Stimulated activated naive CD8-positive, alpha-beta T cell treated with anti-CD3 and anti-CD28 coated beads, Interleukin-15, amount 100 ng/mL, for 72 hours (primary cell): Measurements from ENCODE around the gene ZNF655.
A peak's percentile ranks its signal among the peaks of the same experiment; 100 is the strongest.
"Not testable (repeated sequence)": the region's sequence is repeated elsewhere in the genome, so short reads cannot be mapped to it uniquely, and the experiment has no call there.

Experiments
- ATAC-seq: fragments of 150-1000 bp; cut with Tn5 transposase; 2 replicates; pipeline ENCODE4 v1.10.0; 2021; ENCODE audit warnings: mild to moderate bottlenecking, moderate library complexity
- DNase-seq, 2 donors: peaks; one replicate each; pipeline ENCODE4 v3.0.0; 2021 to 2022
- H3K27ac Mint-ChIP-seq, 2 donors: one replicate each; pipeline ENCODE4 v1.8.0; 2022; ENCODE audit warnings: mild to moderate bottlenecking in 2 of 2, mixed read lengths in 2 of 2, moderate library complexity in 2 of 2
- H3K27me3 Mint-ChIP-seq: one replicate; pipeline ENCODE4 v1.8.0; 2022; ENCODE audit warnings: mixed read lengths
- H3K4me1 Mint-ChIP-seq: one replicate; pipeline ENCODE4 v1.8.0; 2022; ENCODE audit warnings: mild to moderate bottlenecking, mixed read lengths
- H3K4me3 Mint-ChIP-seq, 2 donors: one replicate each; pipeline ENCODE4 v1.8.0; 2022; ENCODE audit warnings: mild to moderate bottlenecking in 2 of 2, mixed read lengths in 2 of 2, moderate library complexity in 1 of 2
- H3K9me3 Mint-ChIP-seq, 2 donors: one replicate each; pipeline ENCODE4 v1.8.0; 2022; ENCODE audit warnings: mixed read lengths in 2 of 2

ZNF655 gene

GRCh38 chr7:99579281-99579955 lies 21.0 kb downstream of the ZNF655 start:
- peak overlapping the region; percentile 81 to 93 for H3K27ac Mint-ChIP-seq
- ATAC-seq, result no peak

DNA sequence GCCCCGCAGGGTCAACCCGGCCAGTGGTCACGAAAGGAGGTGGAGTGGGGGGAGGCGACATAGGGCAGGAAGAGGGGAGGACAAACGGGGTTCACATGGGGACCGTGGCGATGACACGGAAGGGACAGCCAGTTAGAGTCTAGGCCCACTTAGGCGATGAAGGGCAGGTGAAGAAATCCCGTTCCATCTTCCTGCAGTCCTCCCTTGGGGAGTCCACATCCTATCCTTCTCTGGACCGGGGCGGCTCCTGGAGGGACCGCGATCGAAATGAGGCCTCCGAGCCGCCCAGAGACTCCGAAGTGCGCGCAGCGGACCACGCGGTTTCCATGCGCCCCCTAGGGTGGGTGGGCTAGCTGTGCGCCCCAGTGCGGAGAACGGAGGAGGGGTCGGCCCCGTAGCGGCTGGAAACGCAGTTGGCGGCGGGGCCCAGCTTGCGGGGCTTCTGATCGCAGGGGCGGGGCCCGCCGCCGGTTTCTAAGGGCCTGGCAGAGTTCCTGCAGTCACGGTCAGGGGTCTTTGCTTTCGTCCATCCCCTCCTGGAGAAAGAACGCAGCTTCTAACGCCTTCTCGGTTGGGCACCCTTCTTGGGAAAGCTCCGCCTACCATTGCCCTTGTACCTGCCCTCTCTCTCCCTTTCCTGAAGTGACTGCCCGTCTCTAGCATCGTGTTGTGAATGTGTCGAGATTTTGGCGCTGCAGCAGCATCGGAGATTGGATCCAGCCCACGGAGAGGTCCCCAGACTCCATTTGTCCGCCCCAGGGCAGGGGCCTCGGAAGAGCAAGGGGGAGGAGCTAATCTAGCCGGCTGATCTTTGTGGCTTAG lies 21.7 kb downstream of the ZNF655 start:
- Mint-ChIP-seq H3K4me3 (peak overlapping the region; percentile 83 to 89), H3K27me3 (no peaks in the 10 kb centered on the region), H3K9me3 (no peaks in the 10 kb centered on the region), H3K4me1 (peaks cover 22% of the 10 kb centered on the region), H3K27ac (peak overlapping the region; percentile 81 to 93)
- peak; percentile 56 to 64 for DNase-seq
- ATAC-seq, result peak; percentile 88

More at GRCh38 chr7:99579281-99579955, 21.0 kb downstream of the ZNF655 start:
- Mint-ChIP-seq H3K9me3 (no peaks in the 10 kb centered on the region), H3K4me1 (peaks cover 22% of the 10 kb centered on the region), H3K27me3 (no peaks in the 10 kb centered on the region), H3K4me3 (peak overlapping the region; percentile 83 to 89)
- DNase-seq, result no peak

DNA sequence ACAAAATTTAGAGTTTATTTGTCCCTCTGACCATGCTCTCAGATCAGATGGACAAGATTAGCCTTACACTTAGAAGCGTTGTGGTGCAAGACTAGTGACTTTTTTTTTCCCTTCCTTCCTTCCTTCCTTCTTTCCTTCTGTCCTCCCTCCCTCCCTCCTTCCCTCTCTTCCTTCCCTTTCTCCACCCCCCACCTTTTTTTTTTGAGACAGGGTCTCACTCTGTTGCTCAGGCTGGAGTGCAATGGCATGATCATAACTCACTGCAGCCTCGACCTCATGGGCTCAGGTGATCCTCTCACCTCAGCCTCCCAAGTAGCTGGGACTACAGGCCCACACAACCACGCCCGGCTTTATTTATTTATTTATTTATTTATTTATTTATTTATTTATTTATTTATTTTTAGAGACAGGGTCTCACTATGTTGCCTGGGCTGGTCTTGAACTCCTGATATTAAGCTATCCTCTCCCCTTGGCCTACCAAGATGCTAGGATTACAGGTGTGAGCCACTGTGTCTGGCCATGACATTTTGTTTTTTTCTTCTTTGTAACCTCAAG lies 22.4 kb downstream of the ZNF655 start:
- Mint-ChIP-seq H3K4me3 (peak overlapping the region; percentile 83 to 89), H3K27ac (peak overlapping the region; percentile 81 to 93), H3K4me1 (peaks cover 22% of the 10 kb centered on the region)
- DNase-seq, ATAC-seq, H3K9me3 Mint-ChIP-seq, H3K27me3 Mint-ChIP-seq: not testable (repeated sequence)

GRCh38 chr7:99588868-99589267 lies 30.4 kb downstream of the ZNF655 start:
- Mint-ChIP-seq H3K4me3 (no peak overlapping the region), H3K9me3 (no peaks in the 10 kb centered on the region), H3K27ac (no peak overlapping the region), H3K4me1 (no peaks in the 10 kb centered on the region), H3K27me3 (no peaks in the 10 kb centered on the region)
- peak; percentile 62 for ATAC-seq
- no peak for DNase-seq

DNA sequence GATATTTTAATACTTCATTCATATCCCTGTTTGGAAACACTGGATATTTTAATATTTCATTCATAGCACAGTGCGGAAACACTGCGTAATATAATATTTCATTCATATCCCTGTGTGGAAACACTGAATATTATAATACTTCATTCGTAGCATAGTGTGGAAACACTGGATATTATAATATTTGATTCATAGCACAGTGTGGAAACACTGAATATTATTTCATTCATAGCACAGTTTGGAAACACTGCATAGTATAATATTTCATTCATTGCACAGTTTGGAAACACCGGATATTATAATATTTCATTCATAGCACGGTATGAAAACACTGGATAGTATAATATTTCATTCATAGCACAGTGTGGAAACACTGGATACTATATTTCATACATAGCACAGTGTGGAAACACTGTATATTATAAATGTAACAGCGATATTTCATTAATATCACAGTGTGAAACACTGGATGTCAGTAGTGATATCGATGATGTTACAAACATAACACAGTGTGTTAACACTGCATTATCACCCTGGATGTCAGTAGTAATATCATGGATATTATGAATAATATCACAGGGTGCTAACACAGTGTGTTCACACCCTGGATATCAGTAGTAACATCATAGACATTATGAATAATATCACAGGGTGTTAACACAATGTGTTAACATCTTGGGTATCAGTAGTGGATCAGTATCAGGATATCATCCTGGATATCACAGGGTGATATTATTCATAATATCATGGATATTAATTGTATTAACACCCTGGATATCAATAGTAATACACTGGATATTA lies 36.7 kb downstream of the ZNF655 start:
- Mint-ChIP-seq H3K4me3 (no peak overlapping the region), H3K27me3 (no peaks in the 10 kb centered on the region), H3K9me3 (no peaks in the 10 kb centered on the region), H3K27ac (no peak overlapping the region), H3K4me1 (no peaks in the 10 kb centered on the region)
- DNase-seq (no peak), ATAC-seq (peak; percentile 88)

DNA sequence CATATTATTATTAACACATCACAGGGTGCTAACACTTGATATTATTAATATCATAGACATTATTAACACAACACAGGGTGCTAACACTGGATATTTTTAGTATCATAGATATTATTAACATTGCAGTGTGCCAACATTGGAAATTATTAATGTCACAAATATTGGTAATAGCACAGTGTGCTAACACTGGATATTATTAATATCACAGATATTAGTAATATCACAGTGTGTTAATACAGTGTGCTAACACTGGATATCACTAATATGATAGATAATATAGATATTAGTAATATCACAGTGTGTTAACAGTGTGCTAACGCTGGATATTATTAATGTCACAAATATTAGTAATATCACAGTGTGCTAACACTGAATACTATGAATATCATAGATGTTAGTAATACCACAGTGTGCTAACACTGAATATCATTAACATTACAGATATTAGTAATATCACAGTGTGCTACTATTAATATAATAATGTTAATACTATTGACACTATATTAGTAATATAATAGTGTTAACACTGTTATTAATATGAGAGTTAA lies 38.0 kb downstream of the ZNF655 start:
- Mint-ChIP-seq H3K4me3 (no peak overlapping the region), H3K27me3 (no peaks in the 10 kb centered on the region), H3K27ac (no peak overlapping the region), H3K4me1 (no peaks in the 10 kb centered on the region), H3K9me3 (no peaks in the 10 kb centered on the region)
- DNase-seq (no peak), ATAC-seq (no peak)

DNA sequence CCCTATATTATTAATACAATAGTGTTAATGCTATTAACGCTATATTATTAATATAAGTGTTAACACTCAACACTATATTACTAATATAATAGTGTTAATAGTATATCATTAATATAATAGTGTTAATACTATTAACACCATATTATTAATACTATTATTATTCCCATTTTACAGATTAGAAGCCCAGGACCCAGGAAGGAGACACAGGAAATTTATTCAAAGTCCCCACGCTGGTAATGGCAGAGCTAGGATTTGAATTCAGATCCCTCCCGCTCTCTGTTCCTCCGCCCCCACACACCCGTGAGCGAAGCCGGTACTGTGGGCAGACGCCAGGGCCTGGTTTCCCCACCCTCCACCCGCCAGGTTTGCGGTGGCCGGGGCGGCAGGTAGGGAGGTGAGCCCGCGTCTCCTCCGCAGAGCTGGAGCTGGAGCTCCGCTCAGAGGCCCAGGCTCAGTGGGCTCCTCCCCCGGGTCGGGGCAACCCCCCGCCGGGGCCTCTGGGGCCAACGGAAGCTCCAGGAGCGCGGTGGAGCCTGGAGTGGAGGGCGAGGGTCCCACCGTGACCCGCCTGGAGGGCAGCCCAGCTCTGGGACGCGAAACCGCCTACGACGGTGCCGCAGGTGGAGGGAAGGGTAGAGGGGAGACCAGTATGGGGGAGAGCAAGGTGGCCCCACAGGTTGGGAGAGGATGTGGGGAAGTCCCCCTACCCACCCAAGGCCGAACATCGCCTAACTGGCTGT lies 39.5 kb downstream of the ZNF655 start, which contains the start of gene TMEM225B:
Gene TMEM225B, plus strand, starts transcription at position 506 of the 740 bp plus-strand sequence. CDS start 6,122 bp downstream, outside the sequence.
- no peaks in the 10 kb centered on the region for H3K27me3 Mint-ChIP-seq
- no peaks in the 10 kb centered on the region for H3K9me3 Mint-ChIP-seq
- H3K4me3 Mint-ChIP-seq, result no peak within 1 kb of the TSS
- H3K4me1 Mint-ChIP-seq, result no peaks in the 10 kb centered on the region
- DNase-seq (peak in 1 of 2 donors; percentile 32), ATAC-seq (peak; percentile 57)
- H3K27ac Mint-ChIP-seq, result peak within 1 kb of the TSS in 1 of 2 donors; percentile 83

- H3K27ac Mint-ChIP-seq, result no peak overlapping the region
- no peaks in the 10 kb centered on the region for H3K4me1 Mint-ChIP-seq
- no peaks in the 10 kb centered on the region for H3K27me3 Mint-ChIP-seq
- no peaks in the 10 kb centered on the region for H3K9me3 Mint-ChIP-seq
- DNase-seq (no peak), ATAC-seq (no peak)
- no peak overlapping the region for H3K4me3 Mint-ChIP-seq
These were observed 41.4 kb downstream of the ZNF655 start for GRCh38 chr7:99599836-99600235.

DNA sequence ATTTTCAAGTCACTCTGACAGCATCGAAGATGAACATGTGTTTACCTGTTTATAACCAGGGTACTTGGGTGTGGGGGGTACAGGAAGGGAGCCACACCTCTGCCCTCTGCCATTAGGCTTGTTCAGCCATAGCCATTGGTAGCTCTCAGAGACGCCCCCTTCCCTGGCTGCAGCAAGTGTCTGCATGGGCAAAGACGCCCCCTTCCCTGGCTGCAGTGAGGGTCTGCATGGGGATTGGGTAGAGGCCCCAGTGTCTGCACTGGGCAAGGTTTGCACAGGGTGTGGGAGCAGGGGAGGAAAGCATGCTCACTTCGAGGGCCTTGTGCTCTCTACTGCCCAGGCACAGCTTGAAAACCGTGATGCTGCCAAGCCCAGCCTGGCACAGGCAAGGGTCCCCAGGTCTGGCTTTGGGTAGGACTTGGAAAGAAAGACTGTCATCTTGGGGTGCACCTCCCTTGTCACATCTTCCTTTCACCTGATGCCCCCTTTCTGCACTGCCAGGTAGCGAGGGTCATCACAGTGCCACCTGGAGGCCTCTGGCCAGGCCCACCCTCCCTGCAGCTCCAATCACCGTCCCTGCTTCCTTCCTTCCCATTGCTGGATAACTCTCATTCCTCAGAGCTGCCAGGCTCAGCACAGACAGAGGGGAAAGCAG lies 43.3 kb downstream of the ZNF655 start:
- no peaks in the 10 kb centered on the region for H3K27me3 Mint-ChIP-seq
- DNase-seq (no peak), ATAC-seq (no peak)
- no peak overlapping the region for H3K4me3 Mint-ChIP-seq
- H3K4me1 Mint-ChIP-seq, result no peaks in the 10 kb centered on the region
- H3K27ac Mint-ChIP-seq, result no peak overlapping the region
- H3K9me3 Mint-ChIP-seq, result no peaks in the 10 kb centered on the region

- peak overlapping the region in 1 of 2 donors; percentile 92 for H3K27ac Mint-ChIP-seq
- H3K4me1 Mint-ChIP-seq, result no peaks in the 10 kb centered on the region
- no peaks in the 10 kb centered on the region for H3K27me3 Mint-ChIP-seq
- no peak overlapping the region for H3K4me3 Mint-ChIP-seq
- no peaks in the 10 kb centered on the region for H3K9me3 Mint-ChIP-seq
- DNase-seq (no peak), ATAC-seq (no peak)
These were observed 47.1 kb downstream of the ZNF655 start for GRCh38 chr7:99605527-99605926.

DNA sequence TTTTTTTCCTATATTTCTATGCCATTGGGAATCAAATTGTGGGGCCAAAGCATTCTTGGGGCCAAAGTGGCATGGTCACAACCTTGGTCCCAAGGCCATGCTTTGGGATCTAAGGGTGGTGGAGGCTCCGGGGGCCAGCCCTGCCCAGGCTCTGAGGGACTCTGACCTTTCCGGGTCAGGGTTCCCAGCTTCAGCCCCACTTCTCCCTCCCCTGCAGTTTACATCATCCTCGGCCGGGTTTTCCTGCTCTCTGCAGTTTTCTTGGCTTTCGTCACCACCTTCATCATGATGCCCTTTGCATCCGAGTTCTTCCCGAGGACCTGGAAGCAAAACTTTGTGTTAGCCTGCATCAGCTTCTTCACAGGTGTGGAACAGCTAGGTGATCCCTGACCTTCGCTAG lies 48.1 kb downstream of the ZNF655 start:
- ATAC-seq (no peak), DNase-seq (no peak)
- Mint-ChIP-seq H3K4me3 (no peak overlapping the region), H3K27ac (no peak overlapping the region), H3K4me1 (no peaks in the 10 kb centered on the region), H3K9me3 (no peaks in the 10 kb centered on the region), H3K27me3 (no peaks in the 10 kb centered on the region)

GRCh38 chr7:99607548-99607947 lies 49.1 kb downstream of the ZNF655 start:
- Mint-ChIP-seq H3K27me3 (no peaks in the 10 kb centered on the region), H3K27ac (no peak overlapping the region), H3K4me1 (no peaks in the 10 kb centered on the region), H3K4me3 (no peak overlapping the region), H3K9me3 (no peaks in the 10 kb centered on the region)
- ATAC-seq (no peak), DNase-seq (no peak)

DNA sequence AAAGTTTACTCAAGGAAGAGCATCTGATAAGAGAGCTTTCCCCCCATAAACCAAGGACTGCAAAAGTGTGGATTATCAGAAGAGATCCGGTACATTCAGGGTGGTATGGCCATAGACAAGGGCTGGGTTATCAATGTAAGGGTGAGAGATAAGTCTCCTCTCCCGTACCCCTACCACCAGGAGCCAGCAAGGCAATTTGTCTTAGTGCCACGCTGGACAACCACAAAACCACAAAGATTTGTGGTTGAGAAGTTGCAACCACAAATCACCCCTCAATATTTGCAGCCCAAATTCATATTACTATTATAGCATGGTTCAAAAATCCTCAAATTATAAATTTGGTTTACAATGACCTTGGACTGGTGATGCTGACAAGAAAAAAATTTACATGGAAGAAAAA lies 56.1 kb downstream of the ZNF655 start:
- peaks cover 5 to 8% of the 10 kb centered on the region in 2 donors for H3K9me3 Mint-ChIP-seq
- no peaks in the 10 kb centered on the region for H3K27me3 Mint-ChIP-seq
- H3K27ac Mint-ChIP-seq, result no peak overlapping the region
- H3K4me3 Mint-ChIP-seq, result no peak overlapping the region
- DNase-seq, result no peak
- H3K4me1 Mint-ChIP-seq, result peaks cover 46% of the 10 kb centered on the region
- ATAC-seq, result no peak

GRCh38 chr7:99615989-99616358 lies 57.5 kb downstream of the ZNF655 start:
- H3K27me3 Mint-ChIP-seq, result no peaks in the 10 kb centered on the region
- peaks cover 60% of the 10 kb centered on the region for H3K4me1 Mint-ChIP-seq
- peaks cover 5 to 8% of the 10 kb centered on the region in 2 donors for H3K9me3 Mint-ChIP-seq
- DNase-seq (no peak), ATAC-seq (no peak)
- H3K4me3 Mint-ChIP-seq, result peak overlapping the region; percentile 91 to 96
- H3K27ac Mint-ChIP-seq, result peak overlapping the region; percentile 87 to 89
